GM10248 (cell line): Measurements from ENCODE around the gene DMAC2L.
A peak's percentile ranks its signal among the peaks of the same experiment; 100 is the strongest.

Experiments
- CTCF ChIA-PET: fragments of 300-600 bp; sonication (Branson Sonifier 250); formaldehyde crosslinking; extraction: SDS; loops from one replicate; lab custom pipeline; 2021; ENCODE audit warnings: antibody characterized with exemption; lab: Yijun Ruan, JAX
- POLR2A ChIA-PET: fragments of 350-650 bp; sonication (Branson Sonifier 250); formaldehyde crosslinking; extraction: SDS; loops from one replicate; lab custom pipeline; 2020; ENCODE audit warnings: antibody characterized with exemption; lab: Yijun Ruan, JAX
- DNase-seq: peaks from one replicate; pipeline ENCODE4 v3.0.0; 2012; ENCODE audit errors: extremely low spot score
- CTCF ChIP-seq: IDR thresholded peaks from 2 replicates; pipeline ENCODE4 v1.5.1; 2012; ENCODE audit warnings: mild to moderate bottlenecking, low read depth; ENCODE audit errors: extremely low read depth, missing control alignments, control extremely low read depth

DMAC2L gene

DNA sequence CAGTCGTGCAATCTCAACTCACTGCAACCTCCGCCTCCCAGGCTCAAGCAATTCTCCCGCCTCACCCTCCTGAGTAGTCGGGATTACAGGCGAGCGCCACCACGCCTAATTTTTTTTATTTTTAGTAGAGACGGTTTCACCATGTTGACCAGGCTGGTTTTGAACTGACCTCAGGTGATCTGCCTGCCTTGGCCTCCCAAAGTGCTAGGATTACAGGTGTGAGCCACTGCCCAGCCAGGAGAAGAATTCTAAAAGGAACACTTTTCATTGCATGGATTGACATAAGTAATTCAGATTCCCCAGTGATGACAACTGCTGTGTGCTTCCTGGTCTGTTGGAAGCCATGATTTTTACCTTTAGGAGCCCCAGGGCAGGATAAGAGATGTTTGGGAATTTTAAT is 22.1 kb downstream of the DMAC2L start:
- no peak for DNase-seq
- POLR2A ChIA-PET, result no interaction called here
- CTCF ChIA-PET, result interaction anchor here (0.8 to 3.4 kb wide), 4 partner anchors 10 to 237 kb away, joined by 3 to 23 read pairs (median 4); no protein-coding TSS in a partner anchor
- no peak for TF ChIP-seq CTCF

GRCh38 chr14:50335389-50335788 is 23.3 kb downstream of the DMAC2L start:
- ChIA-PET CTCF (interaction anchor here (0.9 to 3.4 kb wide), 6 partner anchors 9 to 197 kb away, joined by 3 to 23 read pairs (median 3); partner anchors contain the start of gene MAP4K5), POLR2A (interaction anchor here (0.6 kb wide), 2 partner anchors 12 to 55 kb away, joined by 3 to 9 read pairs; no protein-coding TSS in a partner anchor)
- no peak for DNase-seq
- no peak for TF ChIP-seq CTCF

DNA sequence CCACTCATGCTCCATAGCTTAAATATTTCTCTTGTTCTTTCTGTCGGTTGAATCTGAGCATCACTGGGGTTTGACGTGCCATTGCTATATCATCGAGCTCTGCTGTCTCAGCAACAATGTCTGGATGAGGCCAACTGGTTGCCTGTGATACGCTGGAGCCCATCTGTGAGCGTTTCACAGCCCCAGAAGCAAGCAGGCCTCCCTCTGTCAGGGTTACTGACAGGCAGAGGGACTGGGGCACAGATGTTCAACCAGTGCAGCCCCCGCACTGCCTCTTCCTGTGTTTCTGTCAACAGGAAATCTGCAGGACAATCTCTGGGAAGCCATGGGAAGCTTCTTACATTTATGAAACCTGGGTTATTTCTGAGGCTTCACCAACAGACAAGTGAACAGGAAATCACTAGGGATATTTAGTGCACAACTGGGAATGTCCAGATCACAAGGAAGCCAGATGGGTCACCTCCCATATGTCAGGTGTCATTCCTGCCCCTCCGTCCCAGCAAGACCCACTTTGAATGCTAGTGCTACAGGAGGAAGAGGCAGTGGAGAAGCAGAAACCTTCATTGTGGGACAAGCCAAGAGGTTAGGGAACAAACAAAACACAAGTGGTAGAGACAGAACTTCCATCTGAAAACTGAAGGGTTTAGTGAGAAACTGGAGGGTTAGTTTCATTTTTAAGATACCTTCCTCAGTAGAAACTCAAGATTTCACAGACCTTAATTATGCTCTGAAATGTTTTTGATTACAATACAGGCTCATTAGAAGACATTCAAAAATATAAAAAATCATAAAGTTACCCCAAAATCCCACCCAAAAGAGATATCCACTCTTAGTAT is 24.1 kb downstream of the DMAC2L start:
- ChIA-PET POLR2A (interaction anchor here (0.6 to 0.7 kb wide), 2 partner anchors 11 to 13 kb away, joined by 3 read pairs; no protein-coding TSS in a partner anchor), CTCF (interaction anchor here (0.8 to 3.4 kb wide), 6 partner anchors 9 to 196 kb away, joined by 3 to 23 read pairs (median 3); partner anchors contain the start of gene MAP4K5)
- no peak for TF ChIP-seq CTCF
- peak; percentile 30 for DNase-seq

DNA sequence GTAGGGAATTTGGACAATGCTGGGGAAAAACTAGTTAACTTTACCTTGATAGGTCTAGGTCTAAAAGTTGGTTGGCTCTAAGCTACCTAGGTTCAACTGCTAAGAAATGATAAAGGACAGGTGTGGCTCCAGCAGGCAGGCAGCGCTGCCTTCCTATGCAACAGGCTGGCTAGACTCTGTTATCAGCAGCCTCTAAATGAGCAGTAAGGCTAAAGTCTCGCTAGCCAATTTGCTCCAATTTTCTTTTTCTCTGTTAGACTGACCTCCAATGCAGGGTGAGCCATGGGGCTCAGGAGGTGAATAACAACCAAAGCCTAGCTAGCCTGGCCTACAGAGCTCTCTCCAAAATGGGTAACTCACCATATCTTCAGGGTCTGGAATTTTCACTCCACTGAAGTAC is 26.5 kb downstream of the DMAC2L start:
- no peak for TF ChIP-seq CTCF
- ChIA-PET POLR2A (no interaction called here), CTCF (interaction anchor here (2.1 to 2.2 kb wide), 2 partner anchors 12 to 27 kb away, joined by 4 to 9 read pairs; partner anchors contain the start of genes DMAC2L and L2HGDH)
- no peak for DNase-seq

DNA sequence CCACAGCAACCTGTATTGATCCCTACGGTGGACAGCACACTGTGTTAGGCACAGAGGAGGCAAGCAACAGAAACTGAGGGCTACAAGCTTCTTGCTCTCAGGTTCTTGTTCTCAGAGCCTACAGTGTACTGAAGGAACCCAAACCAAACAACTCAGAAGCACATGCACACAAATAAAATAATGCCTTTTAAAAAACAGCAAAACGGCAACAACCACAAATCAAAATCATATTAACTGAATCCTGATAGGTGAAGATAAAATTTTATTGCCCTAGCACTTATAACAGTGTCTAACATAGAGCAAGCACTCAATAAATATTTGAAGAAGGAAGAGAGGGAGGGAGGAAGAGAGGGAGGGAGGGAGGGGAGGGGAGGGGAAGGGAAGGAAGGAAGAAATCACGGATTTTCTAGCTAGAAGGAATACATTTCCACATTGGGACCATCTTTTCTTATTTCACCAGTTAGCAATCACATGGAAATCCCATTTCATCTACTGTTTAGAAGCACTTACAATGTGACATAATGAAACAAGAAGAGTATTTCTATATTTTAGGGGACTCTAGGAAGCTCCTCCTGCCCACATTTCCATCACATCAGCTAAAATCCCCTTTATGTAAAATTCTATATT is 27.2 kb downstream of the DMAC2L start:
- POLR2A ChIA-PET, result no interaction called here
- TF ChIP-seq CTCF, result no peak
- no peak for DNase-seq
- CTCF ChIA-PET, result interaction anchor here (1.1 to 2.2 kb wide), 3 partner anchors 11 to 28 kb away, joined by 3 to 9 read pairs (median 4); partner anchors contain the start of genes DMAC2L and L2HGDH

GRCh38 chr14:50340045-50340444 is 27.9 kb downstream of the DMAC2L start:
- ChIA-PET POLR2A (no interaction called here), CTCF (interaction anchor here (1.1 to 2.1 kb wide), 3 partner anchors 10 to 192 kb away, joined by 3 to 9 read pairs (median 4); partner anchors contain the start of gene MAP4K5)
- no peak for DNase-seq
- TF ChIP-seq CTCF, result no peak
